Measurements from ENCODE around the gene URB2. TPM values are rescaled to one million over a fixed set of nuclear protein-coding genes. Genes with fewer than 3 reads are reported as not detected.

Gene URB2
- total and polyA plus RNA-seq, 8 donors = 5.5 to 10.7 (median 7.2) TPM

- Histone ChIP-seq H3K4me3 (no peak overlapping the region), H3K36me3 (peaks cover 0 to 61% of the 10 kb centered on the region in 2 donors), H3K27ac (no peak overlapping the region), H3K4me1 (no peaks in the 10 kb centered on the region), H3K27me3 (no peaks in the 10 kb centered on the region), H3K9me3 (no peaks in the 10 kb centered on the region)
- ATAC-seq (no peak), DNase-seq (no peak)
- intact Hi-C loops (cut with DNase I) = no loop called here
- TF ChIP-seq CTCF (IDR thresholded peaks at IDR 0.05) = no peak
Observed at GRCh38 chr1:229636042-229636441, 10.0 kb downstream of the URB2 start.

- intact Hi-C loops (cut with DNase I) = no loop called here
- peaks cover 0 to 61% of the 10 kb centered on the region in 2 donors for H3K36me3 ChIP-seq
- ATAC-seq (no peak), DNase-seq (no peak)
- TF ChIP-seq CTCF (IDR thresholded peaks at IDR 0.05) = no peak
- no peaks in the 10 kb centered on the region for H3K27me3 ChIP-seq
- H3K4me3 ChIP-seq = no peak overlapping the region
- H3K4me1 ChIP-seq = no peaks in the 10 kb centered on the region
- H3K27ac ChIP-seq = no peak overlapping the region
- no peaks in the 10 kb centered on the region for H3K9me3 ChIP-seq
Observed at GRCh38 chr1:229637746-229638145, 11.7 kb downstream of the URB2 start.

GRCh38 chr1:229640455-229640854, 14.4 kb downstream of the URB2 start:
- H3K27ac ChIP-seq = no peak overlapping the region
- H3K4me1 ChIP-seq = no peaks in the 10 kb centered on the region
- H3K9me3 ChIP-seq = no peaks in the 10 kb centered on the region
- H3K27me3 ChIP-seq = no peaks in the 10 kb centered on the region
- intact Hi-C loops (cut with DNase I) = no loop called here
- TF ChIP-seq CTCF (IDR thresholded peaks at IDR 0.05) = no peak
- H3K4me3 ChIP-seq = no peak overlapping the region
- ATAC-seq (no peak), DNase-seq (no peak)
- H3K36me3 ChIP-seq = peaks cover 0 to 69% of the 10 kb centered on the region in 2 donors

- Histone ChIP-seq H3K27me3 (no peaks in the 10 kb centered on the region), H3K4me1 (no peaks in the 10 kb centered on the region), H3K36me3 (peaks cover 0 to 69% of the 10 kb centered on the region in 2 donors), H3K27ac (no peak overlapping the region), H3K9me3 (no peaks in the 10 kb centered on the region), H3K4me3 (no peak overlapping the region)
- ATAC-seq = no peak
- no peak for TF ChIP-seq CTCF (IDR thresholded peaks at IDR 0.05)
- DNase-seq = no peak
- intact Hi-C loops (cut with DNase I) = no loop called here
Observed at GRCh38 chr1:229641306-229641705, 15.3 kb downstream of the URB2 start.

GRCh38 chr1:229642376-229642775, 16.3 kb downstream of the URB2 start:
- no peaks in the 10 kb centered on the region for H3K4me1 ChIP-seq
- no peak for TF ChIP-seq CTCF (IDR thresholded peaks at IDR 0.05)
- no peak overlapping the region for H3K27ac ChIP-seq
- H3K27me3 ChIP-seq = no peaks in the 10 kb centered on the region
- no peak overlapping the region for H3K4me3 ChIP-seq
- ATAC-seq (no peak), DNase-seq (no peak)
- H3K9me3 ChIP-seq = no peaks in the 10 kb centered on the region
- H3K36me3 ChIP-seq = peaks cover 0 to 69% of the 10 kb centered on the region in 2 donors
- intact Hi-C loops (cut with DNase I) = no loop called here
